ENCODE measurements around the gene EEF1E1.

Gene EEF1E1

GRCh38 chr6:8088886-8089285 is 13.5 kb downstream of the EEF1E1 start:
- Histone ChIP-seq H3K27me3 (ENCODE audit: control insufficient read depth, insufficient read depth, low read length) (no peaks in the 10 kb centered on the region), H3K4me1 (ENCODE audit: control insufficient read depth, insufficient read depth, low read length) (0 out of 2 replicates have a peak, but pooled peaks cover 3% of the 10 kb centered on the region), H3K9me3 (ENCODE audit: control insufficient read depth, insufficient read depth, low read length) (no peaks in the 10 kb centered on the region; the same call in 1 of the 2 replicates), H3K27ac (ENCODE audit: low read length) (no peak overlapping the region), H3K36me3 (ENCODE audit: control insufficient read depth, insufficient read depth, low read length) (peaks cover 23% of the 10 kb centered on the region; the same call in 1 of the 2 replicates), H3K4me3 (ENCODE audit: low read length) (no peak overlapping the region)
- DNase-seq (ENCODE audit: low read depth, low spot score): no peak
- WGBS (ENCODE audit: insufficient coverage, insufficient read length): no CpG with 5 or more reads among the region's 2 CpGs

DNA sequence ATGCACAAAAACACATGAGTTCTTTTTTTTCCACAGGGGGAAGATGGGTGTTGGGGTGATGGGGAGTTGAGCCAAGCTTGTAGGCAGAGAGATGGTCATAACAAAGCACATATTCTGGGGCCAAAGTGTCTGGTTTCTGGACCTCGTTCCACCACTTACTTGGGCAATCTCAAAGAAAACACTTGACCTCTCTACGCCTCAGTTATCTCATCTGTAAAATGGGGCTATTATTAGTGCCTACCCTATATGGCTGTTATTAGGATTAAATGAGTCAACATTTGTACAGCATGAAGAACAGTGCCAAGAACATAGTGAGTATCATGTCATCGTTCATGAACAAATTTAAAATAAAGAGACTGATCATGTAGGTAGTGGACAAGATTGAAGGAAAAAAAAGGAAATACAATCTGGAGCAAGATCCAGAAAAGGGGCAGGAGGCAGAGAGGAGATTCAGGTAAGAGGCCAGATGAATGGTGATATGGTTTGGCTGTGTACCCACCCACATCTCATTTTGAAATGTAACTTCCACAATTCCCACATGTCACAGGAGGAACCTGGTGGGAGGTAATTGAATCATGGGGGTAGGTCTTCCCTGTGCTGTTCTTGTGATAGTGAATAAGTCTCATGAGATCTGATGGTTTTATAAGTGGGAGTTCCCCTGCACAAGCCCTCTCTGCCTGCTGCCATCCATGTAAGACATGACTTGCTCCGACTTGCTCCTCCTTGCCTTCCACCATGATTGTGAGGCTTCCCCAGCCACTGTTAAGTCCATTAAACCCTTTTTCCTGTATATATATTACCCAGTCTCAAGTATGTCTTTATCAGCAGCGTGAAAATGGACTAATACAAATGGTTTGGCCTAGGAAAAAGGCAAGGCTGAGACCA is 14.2 kb downstream of the EEF1E1 start:
- H3K36me3 ChIP-seq (ENCODE audit: control insufficient read depth, insufficient read depth, low read length): peaks cover 23% of the 10 kb centered on the region; the same call in 1 of the 2 replicates
- DNase-seq (ENCODE audit: low read depth, low spot score): no peak

DNA sequence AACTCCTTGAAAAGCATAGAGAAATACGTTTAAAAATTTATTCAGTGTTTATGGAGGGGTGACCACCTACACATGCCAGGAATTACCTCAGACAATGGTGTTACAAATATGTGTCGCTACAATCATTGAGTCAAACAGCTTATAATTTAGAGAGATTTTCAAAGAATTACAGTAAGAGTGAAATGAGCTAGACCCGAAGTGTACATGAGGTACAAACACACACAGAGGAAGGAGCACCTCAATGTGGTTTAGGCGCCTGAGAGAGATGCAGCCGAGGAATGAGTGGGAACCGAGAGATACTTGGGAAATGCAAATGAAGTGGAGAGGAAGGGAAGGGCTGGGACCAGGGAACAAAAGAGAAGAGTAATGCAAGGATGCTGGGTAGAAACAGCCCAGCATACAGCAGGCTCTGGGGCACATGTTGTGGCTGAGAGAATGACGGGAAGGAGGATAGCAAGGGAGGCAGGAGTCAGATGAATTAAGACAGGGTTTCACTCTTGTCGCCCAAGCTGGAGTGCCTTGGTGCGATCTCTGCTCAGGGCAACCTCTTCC is 15.5 kb downstream of the EEF1E1 start:
- no CpG with 5 or more reads among the region's 9 CpGs for WGBS (ENCODE audit: insufficient coverage, insufficient read length)
- Histone ChIP-seq H3K27ac (ENCODE audit: low read length) (no peak overlapping the region), H3K27me3 (ENCODE audit: control insufficient read depth, insufficient read depth, low read length) (no peaks in the 10 kb centered on the region), H3K4me1 (ENCODE audit: control insufficient read depth, insufficient read depth, low read length) (0 out of 2 replicates have a peak, but pooled peaks cover 3% of the 10 kb centered on the region), H3K4me3 (ENCODE audit: low read length) (no peak overlapping the region), H3K36me3 (ENCODE audit: control insufficient read depth, insufficient read depth, low read length) (peaks cover 23% of the 10 kb centered on the region; the same call in 1 of the 2 replicates), H3K9me3 (ENCODE audit: control insufficient read depth, insufficient read depth, low read length) (no peaks in the 10 kb centered on the region; the same call in 1 of the 2 replicates)
- no peak for DNase-seq (ENCODE audit: low read depth, low spot score)

More for the DNA sequence above, 14.2 kb downstream of the EEF1E1 start:
- Histone ChIP-seq H3K4me1 (ENCODE audit: control insufficient read depth, insufficient read depth, low read length) (0 out of 2 replicates have a peak, but pooled peaks cover 3% of the 10 kb centered on the region), H3K9me3 (ENCODE audit: control insufficient read depth, insufficient read depth, low read length) (no peaks in the 10 kb centered on the region; the same call in 1 of the 2 replicates), H3K4me3 (ENCODE audit: low read length) (no peak overlapping the region), H3K27me3 (ENCODE audit: control insufficient read depth, insufficient read depth, low read length) (no peaks in the 10 kb centered on the region), H3K27ac (ENCODE audit: low read length) (no peak overlapping the region)
- no CpG with 5 or more reads among the region's 5 CpGs for WGBS (ENCODE audit: insufficient coverage, insufficient read length)

- WGBS (ENCODE audit: insufficient coverage, insufficient read length): no CpG with 5 or more reads among the region's 2 CpGs
- peaks cover 16% of the 10 kb centered on the region; the same call in 1 of the 2 replicates for H3K36me3 ChIP-seq (ENCODE audit: control insufficient read depth, insufficient read depth, low read length)
- no peak for DNase-seq (ENCODE audit: low read depth, low spot score)
Observed at GRCh38 chr6:8085053-8085511, 17.3 kb downstream of the EEF1E1 start.

GRCh38 chr6:8084586-8084985 is 17.8 kb downstream of the EEF1E1 start:
- Histone ChIP-seq H3K4me3 (ENCODE audit: low read length) (no peak overlapping the region), H3K4me1 (ENCODE audit: control insufficient read depth, insufficient read depth, low read length) (0 out of 2 replicates have a peak, but pooled peaks cover 3% of the 10 kb centered on the region), H3K27me3 (ENCODE audit: control insufficient read depth, insufficient read depth, low read length) (no peaks in the 10 kb centered on the region), H3K27ac (ENCODE audit: low read length) (no peak overlapping the region), H3K36me3 (ENCODE audit: control insufficient read depth, insufficient read depth, low read length) (peaks cover 15% of the 10 kb centered on the region; the same call in 1 of the 2 replicates), H3K9me3 (ENCODE audit: control insufficient read depth, insufficient read depth, low read length) (no peaks in the 10 kb centered on the region; the same call in 1 of the 2 replicates)
- WGBS (ENCODE audit: insufficient coverage, insufficient read length): no CpG with 5 or more reads among the region's 4 CpGs
- no peak for DNase-seq (ENCODE audit: low read depth, low spot score)

More at GRCh38 chr6:8085053-8085511, 17.3 kb downstream of the EEF1E1 start:
- Histone ChIP-seq H3K27me3 (ENCODE audit: control insufficient read depth, insufficient read depth, low read length) (no peaks in the 10 kb centered on the region), H3K27ac (ENCODE audit: low read length) (no peak overlapping the region), H3K9me3 (ENCODE audit: control insufficient read depth, insufficient read depth, low read length) (no peaks in the 10 kb centered on the region; the same call in 1 of the 2 replicates), H3K4me1 (ENCODE audit: control insufficient read depth, insufficient read depth, low read length) (0 out of 2 replicates have a peak, but pooled peaks cover 3% of the 10 kb centered on the region), H3K4me3 (ENCODE audit: low read length) (no peak overlapping the region)

DNA sequence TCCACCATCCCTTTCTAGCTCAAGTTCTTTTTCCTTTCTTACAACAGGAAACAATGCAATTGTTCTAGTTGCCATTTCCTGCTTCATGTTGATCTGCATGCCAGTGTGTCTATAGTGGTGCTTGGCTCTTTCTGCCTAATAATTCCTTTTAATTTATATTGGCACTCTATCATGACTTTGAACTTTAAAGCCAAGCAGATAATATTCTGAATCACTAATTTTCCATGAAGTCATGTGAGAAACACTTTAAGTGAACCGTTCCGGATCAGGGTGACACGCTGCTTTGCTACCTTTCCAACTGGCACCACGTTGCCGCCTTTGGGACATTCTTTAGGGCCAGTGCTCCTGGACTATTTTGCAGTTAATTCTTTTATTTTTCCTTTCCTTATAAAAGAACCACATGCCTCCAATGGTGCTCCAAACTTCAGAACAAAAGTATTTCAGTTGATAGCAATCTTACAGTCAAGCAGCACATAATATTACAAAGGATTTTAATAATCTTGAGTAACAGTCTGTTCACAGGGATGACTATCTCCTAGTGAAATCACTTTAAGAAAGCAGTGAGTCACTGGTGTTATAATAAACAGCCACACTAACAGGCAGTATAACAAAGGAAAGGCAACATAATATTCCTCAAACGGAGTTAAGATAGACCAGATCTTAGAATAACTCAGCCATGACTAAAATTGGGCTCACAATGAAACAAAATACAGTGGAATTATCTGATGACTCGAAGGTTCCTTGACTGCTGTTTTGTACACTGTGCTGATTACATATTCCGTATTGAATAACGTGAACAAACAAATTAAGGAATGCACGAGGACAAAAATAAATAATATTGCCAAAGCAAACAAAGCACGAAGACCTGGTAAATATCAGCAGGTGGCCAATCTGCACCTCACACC is 19.1 kb downstream of the EEF1E1 start:
- Histone ChIP-seq H3K27me3 (ENCODE audit: control insufficient read depth, insufficient read depth, low read length) (no peaks in the 10 kb centered on the region), H3K4me3 (ENCODE audit: low read length) (no peak overlapping the region), H3K27ac (ENCODE audit: low read length) (no peak overlapping the region), H3K9me3 (ENCODE audit: control insufficient read depth, insufficient read depth, low read length) (no peaks in the 10 kb centered on the region), H3K4me1 (ENCODE audit: control insufficient read depth, insufficient read depth, low read length) (0 out of 2 replicates have a peak, but pooled peaks cover 3% of the 10 kb centered on the region), H3K36me3 (ENCODE audit: control insufficient read depth, insufficient read depth, low read length) (peaks cover 3% of the 10 kb centered on the region; the same call in 1 of the 2 replicates)
- no peak for DNase-seq (ENCODE audit: low read depth, low spot score)
- no CpG with 5 or more reads among the region's 11 CpGs for WGBS (ENCODE audit: insufficient coverage, insufficient read length)

DNA sequence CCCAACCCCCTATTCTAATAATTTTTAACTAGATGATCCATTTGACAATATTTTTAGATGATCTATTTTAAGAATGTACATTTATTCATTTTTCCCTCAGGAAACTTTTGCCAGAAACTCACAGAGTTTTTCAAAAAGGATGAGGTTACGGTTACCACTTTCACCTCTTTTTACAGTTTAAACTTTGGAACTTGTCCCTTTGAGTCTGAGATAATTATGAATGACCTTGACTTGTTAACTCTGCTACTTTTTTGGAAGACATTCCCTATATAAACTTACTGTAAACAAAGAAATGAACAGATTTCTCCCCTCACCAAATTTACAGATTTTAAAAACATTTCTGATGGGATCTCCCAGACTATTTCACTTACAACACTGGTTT is 19.8 kb downstream of the EEF1E1 start:
- Histone ChIP-seq H3K27ac (ENCODE audit: low read length) (no peak overlapping the region), H3K36me3 (ENCODE audit: control insufficient read depth, insufficient read depth, low read length) (peaks cover 3% of the 10 kb centered on the region; the same call in 1 of the 2 replicates), H3K9me3 (ENCODE audit: control insufficient read depth, insufficient read depth, low read length) (no peaks in the 10 kb centered on the region), H3K27me3 (ENCODE audit: control insufficient read depth, insufficient read depth, low read length) (no peaks in the 10 kb centered on the region), H3K4me1 (ENCODE audit: control insufficient read depth, insufficient read depth, low read length) (0 out of 2 replicates have a peak, but pooled peaks cover 3% of the 10 kb centered on the region), H3K4me3 (ENCODE audit: low read length) (no peak overlapping the region)
- no CpG with 5 or more reads among the region's 1 CpG for WGBS (ENCODE audit: insufficient coverage, insufficient read length)
- DNase-seq (ENCODE audit: low read depth, low spot score): no peak

DNA sequence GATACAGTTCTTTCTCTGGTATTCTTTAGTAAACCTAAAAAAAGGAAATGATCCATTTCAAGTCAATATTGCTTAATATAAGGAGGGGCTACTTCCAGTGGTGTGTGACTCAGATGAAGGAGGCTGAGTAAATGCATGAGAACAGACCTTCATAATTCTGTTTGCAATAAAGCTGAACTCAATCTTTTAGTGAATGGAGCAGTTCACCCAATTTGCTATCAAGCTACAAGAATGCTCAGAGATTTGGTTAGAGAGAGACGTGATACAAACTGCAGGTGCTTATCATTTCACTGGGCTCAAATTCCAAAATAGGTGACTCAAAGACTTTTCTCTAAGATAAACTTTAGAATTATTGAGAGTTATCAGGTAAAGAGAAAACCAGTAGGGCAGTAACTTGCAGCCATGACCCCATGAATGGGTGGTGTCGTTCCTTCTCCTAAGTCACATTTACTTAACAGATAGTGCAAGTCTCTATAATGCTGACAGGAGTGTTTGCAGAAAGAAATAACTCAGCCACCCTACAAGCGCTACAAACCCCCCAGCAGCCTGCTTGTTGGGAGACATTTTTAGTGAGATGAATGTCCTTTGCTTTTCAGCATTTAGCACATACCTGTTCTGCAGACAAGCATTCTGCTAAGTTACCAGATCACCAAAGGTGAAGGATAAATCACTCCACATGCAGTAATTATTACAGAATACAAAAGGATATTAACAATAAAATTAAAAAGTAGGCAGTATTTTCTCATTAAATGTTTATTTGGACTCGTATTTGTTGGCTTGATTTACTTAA is 21.8 kb downstream of the EEF1E1 start:
- Histone ChIP-seq H3K4me1 (ENCODE audit: control insufficient read depth, insufficient read depth, low read length) (no peaks in the 10 kb centered on the region), H3K27me3 (ENCODE audit: control insufficient read depth, insufficient read depth, low read length) (no peaks in the 10 kb centered on the region), H3K27ac (ENCODE audit: low read length) (no peak overlapping the region), H3K4me3 (ENCODE audit: low read length) (no peak overlapping the region), H3K9me3 (ENCODE audit: control insufficient read depth, insufficient read depth, low read length) (no peaks in the 10 kb centered on the region), H3K36me3 (ENCODE audit: control insufficient read depth, insufficient read depth, low read length) (no peaks in the 10 kb centered on the region)
- no CpG with 5 or more reads among the region's 4 CpGs for WGBS (ENCODE audit: insufficient coverage, insufficient read length)
- no peak for DNase-seq (ENCODE audit: low read depth, low spot score)

DNA sequence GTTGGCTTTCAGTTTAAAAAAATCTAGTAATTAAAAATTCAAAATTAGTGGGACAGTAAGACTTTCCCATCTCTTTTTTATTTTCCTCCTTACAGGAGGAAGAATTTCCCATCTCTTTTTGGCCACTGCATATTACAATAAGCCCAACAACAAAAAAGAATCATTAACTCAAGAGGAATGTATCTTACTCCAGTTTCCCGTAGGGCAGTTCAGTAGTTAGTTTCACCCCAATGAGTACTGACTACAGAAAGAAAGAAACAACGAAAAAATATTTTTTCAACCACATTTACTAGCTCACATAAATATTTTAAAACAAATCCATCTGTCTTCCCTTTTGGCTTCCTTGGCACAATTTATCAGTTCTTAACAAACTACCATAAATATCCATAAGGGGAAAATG is 23.2 kb downstream of the EEF1E1 start:
- Histone ChIP-seq H3K36me3 (ENCODE audit: control insufficient read depth, insufficient read depth, low read length) (no peaks in the 10 kb centered on the region), H3K4me1 (ENCODE audit: control insufficient read depth, insufficient read depth, low read length) (no peaks in the 10 kb centered on the region), H3K9me3 (ENCODE audit: control insufficient read depth, insufficient read depth, low read length) (no peaks in the 10 kb centered on the region), H3K27ac (ENCODE audit: low read length) (no peak overlapping the region), H3K27me3 (ENCODE audit: control insufficient read depth, insufficient read depth, low read length) (no peaks in the 10 kb centered on the region), H3K4me3 (ENCODE audit: low read length) (no peak overlapping the region)
- 100% methylated on average over 1 of the region's 2 CpGs for WGBS (ENCODE audit: insufficient coverage, insufficient read length)
- no peak for DNase-seq (ENCODE audit: low read depth, low spot score)

All from iPS DF 6.9 (cell line).